IPS-18a (cell line): ENCODE data around the gene IER3.
"Not testable (repeated sequence)": the region's sequence is repeated elsewhere in the genome, so short reads cannot be mapped to it uniquely, and the experiment has no call there.

ENCODE experiments used
- H3K27ac ChIP-seq: one replicate; pipeline ENCODE4 v1.5.1; 2013; ENCODE audit warnings: low read length
- H3K27me3 ChIP-seq: one replicate; pipeline ENCODE4 v1.6.1; 2013; ENCODE audit warnings: mild to moderate bottlenecking, low read length; ENCODE audit not compliant: control insufficient read depth, insufficient read depth
- H3K36me3 ChIP-seq: one replicate; pipeline ENCODE4 v1.6.1; 2013; ENCODE audit warnings: low read depth, low read length; ENCODE audit not compliant: control insufficient read depth
- H3K4me1 ChIP-seq: one replicate; pipeline ENCODE4 v1.6.1; 2013; ENCODE audit warnings: low read depth, low read length; ENCODE audit not compliant: control insufficient read depth
- H3K4me3 ChIP-seq: one replicate; pipeline ENCODE4 v1.5.1; 2013; ENCODE audit warnings: low read length
- H3K9ac ChIP-seq: one replicate; pipeline ENCODE4 v1.6.1; 2013; ENCODE audit warnings: mild to moderate bottlenecking, low read length, moderate library complexity
- H3K9me3 ChIP-seq: one replicate; pipeline ENCODE4 v1.6.1; 2013; ENCODE audit warnings: low read depth, low read length; ENCODE audit not compliant: control insufficient read depth

The IER3 gene

DNA sequence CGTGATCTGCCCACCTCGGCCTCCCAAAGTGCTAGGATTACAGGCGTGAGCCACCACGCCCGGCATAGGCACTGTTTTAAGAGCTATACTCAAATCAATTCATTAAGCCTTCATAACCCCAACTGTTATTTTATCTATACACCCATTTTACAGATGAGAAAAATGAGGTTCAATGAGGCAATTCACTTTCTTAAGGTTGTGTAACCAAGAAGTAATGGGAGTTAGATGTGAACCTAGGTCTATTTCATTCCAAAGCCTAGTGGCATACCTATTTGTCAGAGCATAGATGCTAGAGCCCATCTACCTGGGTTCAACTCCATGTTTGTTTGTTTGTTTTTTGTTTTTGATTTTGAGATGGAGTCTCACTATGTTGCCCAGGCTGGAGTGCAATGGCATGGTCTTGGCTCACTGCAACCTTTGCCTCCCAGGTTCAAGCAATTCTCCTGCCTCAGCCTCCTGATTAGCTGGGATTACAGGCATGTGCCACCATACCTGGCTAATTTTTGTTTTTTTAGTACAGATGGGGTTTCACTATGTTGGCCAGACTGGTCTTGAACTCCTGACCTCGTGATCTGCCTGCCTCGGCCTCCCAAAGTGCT is 12.2 kb upstream of the IER3 start:
- not testable (repeated sequence) for H3K27me3 ChIP-seq, H3K9me3 ChIP-seq, H3K4me3 ChIP-seq, H3K27ac ChIP-seq, H3K4me1 ChIP-seq, H3K36me3 ChIP-seq, H3K9ac ChIP-seq

DNA sequence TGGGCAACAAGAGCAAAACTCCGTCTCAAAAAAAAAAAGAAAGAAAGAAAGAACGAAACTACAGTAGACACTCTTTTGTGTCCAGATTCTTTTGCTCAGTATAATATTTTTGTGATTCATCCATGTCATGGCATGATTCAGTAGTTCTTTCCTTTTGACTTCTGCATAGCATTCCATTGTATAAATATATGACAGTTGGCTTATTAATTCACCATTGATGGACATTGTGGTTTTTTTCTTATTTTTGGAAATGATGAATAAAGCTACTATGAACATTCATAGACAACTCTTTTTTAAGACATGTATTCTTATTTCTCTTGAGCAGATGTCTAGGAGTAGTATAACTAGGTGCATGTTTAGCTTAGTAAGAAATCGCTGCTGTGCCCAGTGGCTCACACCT is 10.3 kb upstream of the IER3 start:
- H3K4me1 ChIP-seq, result peaks cover 5% of the 10 kb centered on the region

DNA sequence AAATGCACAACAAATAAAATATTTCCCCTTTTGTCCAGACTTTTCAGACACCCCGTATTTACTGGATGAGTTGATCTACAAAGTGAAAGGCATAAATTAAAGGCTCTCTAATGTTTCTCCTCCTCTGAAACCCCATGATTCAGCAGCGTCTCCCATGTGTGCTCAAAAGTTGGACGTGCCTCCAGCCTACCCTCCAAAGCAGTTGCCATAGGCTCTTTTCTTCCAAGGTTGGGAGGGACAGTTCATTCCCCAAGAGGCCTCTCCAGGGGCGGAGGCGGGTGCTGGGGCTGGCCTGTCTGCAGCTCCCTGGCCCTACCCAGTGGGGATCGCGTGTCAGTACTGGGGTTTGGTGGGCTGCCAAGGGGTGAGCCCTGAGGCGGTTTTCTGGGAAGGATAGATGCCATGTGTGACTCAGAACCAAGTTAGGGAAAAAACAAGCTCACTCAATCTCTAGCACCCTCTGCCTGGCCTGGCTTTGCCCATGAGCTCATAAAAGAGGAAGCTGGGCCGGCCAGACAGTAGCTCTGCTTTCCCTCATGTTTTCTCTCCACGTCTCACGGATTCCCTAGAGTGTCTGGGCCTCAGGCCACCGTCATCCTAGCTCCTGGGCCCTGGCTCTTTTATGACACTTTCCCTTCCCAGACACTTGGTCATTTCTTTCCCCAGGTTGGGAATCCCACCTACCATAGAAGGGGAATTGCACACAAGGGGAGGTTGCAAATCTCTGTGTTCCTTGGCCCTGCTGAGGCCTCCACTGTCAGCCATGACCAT is 8.0 kb upstream of the IER3 start:
- H3K27ac ChIP-seq, result no peak overlapping the region
- H3K4me1 ChIP-seq, result peaks cover 4% of the 10 kb centered on the region
- no peaks in the 10 kb centered on the region for H3K27me3 ChIP-seq
- no peaks in the 10 kb centered on the region for H3K36me3 ChIP-seq
- H3K9me3 ChIP-seq, result no peaks in the 10 kb centered on the region
- H3K9ac ChIP-seq, result no peak overlapping the region
- no peak overlapping the region for H3K4me3 ChIP-seq

More for the DNA sequence above, 10.3 kb upstream of the IER3 start:
- Histone ChIP-seq H3K27me3 (no peaks in the 10 kb centered on the region), H3K4me3 (no peak overlapping the region), H3K36me3 (no peaks in the 10 kb centered on the region), H3K9ac (no peak overlapping the region), H3K9me3 (no peaks in the 10 kb centered on the region), H3K27ac (no peak overlapping the region)

DNA sequence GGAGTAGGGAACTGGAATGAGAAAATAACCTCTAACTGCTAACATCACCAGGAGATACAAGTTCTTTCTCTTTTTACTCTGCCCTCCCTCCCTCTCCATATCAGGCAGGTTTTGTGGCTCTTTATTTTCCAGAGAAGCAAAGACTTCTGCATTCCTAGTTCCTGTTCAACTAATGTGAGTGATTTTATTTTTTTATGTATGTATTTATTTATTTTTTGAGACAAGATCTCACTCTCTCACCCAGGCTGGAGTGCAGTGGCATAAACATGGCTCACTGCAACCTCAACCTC is 6.0 kb upstream of the IER3 start:
- H3K4me1 ChIP-seq, result peaks cover 4% of the 10 kb centered on the region
- H3K36me3 ChIP-seq, result no peaks in the 10 kb centered on the region
- H3K9me3 ChIP-seq, result no peaks in the 10 kb centered on the region
- H3K27me3 ChIP-seq, result no peaks in the 10 kb centered on the region
- H3K9ac ChIP-seq, result no peak overlapping the region
- no peak overlapping the region for H3K27ac ChIP-seq
- H3K4me3 ChIP-seq, result no peak overlapping the region

DNA sequence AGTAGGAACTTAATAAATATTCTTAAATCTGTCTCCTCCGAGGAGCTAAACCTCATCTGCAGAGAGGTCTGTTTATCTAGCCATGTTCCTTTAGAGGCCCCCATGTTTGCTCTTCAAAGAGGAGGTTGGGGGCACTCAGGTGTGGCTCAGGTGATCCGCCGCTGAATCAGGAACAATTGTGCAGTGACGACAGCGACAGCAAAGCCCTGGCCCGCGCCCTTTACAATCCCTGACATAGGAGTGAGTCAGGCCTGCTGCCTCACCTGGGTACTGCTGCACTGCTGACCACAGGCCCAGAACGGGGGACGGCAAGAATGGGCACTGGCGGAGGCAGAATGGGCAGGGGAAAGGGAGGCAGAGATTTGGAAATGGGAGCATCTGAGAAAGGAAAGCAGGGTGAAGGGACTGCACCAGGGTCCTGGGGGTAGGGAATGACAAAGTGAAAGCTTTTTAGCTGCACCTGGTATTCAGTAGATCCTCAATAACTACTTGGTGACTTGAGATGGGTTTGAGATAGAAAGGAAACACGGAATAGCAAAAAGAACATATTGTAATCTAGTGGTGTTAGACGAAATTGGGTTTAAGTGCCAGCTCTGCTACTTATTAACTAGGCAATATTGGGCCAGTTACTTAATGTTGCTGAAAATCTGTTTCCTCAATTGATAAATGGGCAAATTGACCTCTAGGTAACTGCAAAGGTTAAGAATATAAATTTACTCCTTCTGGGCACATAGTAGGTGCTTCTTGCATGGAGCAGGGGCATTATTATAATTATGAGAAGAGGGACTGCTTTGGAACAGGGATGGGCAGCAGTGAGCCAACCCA is 5.4 kb upstream of the IER3 start:
- Histone ChIP-seq H3K9me3 (no peaks in the 10 kb centered on the region), H3K36me3 (no peaks in the 10 kb centered on the region), H3K4me1 (peaks cover 4% of the 10 kb centered on the region), H3K27ac (no peak overlapping the region), H3K27me3 (no peaks in the 10 kb centered on the region), H3K4me3 (no peak overlapping the region), H3K9ac (no peak overlapping the region)

DNA sequence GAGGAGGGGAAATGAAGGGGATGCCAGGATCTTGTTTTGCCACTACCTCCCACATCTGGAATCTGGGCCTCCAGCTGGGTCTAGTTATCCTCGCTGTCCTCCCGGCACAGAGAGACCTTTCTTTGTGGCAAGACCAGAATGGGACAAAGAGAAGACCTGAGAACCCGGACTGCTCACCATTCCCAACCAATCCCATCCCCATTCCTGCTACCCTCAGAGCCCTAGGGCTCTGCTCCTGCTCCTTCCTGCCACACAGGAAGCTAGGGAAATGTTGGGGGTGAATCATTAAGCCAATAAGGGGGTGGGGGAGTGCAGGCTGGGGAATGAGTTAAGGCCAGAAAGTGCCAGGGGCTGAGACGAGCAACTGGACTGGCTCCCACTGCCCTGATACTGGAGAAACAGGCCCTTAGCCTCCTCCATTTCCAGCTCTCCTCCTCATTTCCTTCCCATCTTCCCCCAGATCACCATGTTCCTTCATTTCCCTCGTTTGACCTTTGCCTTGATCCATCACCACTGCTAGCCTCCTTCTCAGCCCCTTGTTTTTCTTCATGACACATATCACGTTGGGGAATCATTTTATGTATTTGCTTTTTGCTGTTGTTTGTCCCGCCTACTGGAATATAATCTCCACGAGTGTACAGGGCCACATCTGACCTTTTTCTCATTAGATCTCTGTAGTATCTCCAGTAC is 4.6 kb upstream of the IER3 start:
- H3K27me3 ChIP-seq, result no peaks in the 10 kb centered on the region
- no peak overlapping the region for H3K4me3 ChIP-seq
- H3K27ac ChIP-seq, result no peak overlapping the region
- H3K9ac ChIP-seq, result no peak overlapping the region
- peaks cover 4% of the 10 kb centered on the region for H3K4me1 ChIP-seq
- H3K9me3 ChIP-seq, result no peaks in the 10 kb centered on the region
- H3K36me3 ChIP-seq, result no peaks in the 10 kb centered on the region

DNA sequence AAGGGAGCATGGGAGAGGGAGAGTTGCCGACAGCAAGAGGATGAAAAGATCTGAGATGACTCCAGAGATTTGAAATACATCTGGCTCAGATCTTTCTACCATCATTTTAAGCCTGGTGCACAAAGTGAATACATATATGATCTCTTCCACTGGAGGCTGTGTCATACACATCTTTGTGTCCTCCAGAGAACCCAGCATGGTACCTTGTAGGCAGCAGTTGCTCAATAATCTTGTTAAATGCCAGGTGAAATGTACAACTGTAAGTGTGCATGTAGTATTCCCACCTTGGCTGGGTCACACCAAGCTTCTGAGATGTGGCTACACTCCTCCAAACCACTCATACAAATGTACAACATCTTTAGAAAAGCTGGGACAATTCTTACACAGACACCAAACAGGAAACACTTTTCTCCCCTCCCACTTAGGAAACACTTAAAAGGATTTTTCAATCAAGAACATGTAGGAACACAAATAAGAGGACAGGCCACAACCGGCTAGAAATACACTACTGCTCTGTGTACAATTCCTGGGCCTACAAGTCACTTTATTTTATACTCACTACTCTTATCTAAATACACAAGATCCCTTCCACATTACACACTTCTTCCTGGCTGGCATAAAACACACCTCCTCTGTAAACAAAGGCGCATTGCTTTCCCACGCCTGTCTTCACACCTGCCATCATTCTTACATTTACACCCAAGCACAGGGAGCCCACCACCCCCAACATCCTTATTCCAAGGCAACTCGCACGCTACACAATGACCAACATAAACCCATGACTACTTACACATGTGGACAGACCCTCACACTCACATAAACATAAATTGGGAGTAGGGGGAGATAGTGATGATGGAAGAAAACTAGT is 3.8 kb upstream of the IER3 start:
- H3K4me1 ChIP-seq, result peaks cover 4% of the 10 kb centered on the region
- H3K4me3 ChIP-seq, result no peak overlapping the region
- H3K36me3 ChIP-seq, result no peaks in the 10 kb centered on the region
- H3K27me3 ChIP-seq, result no peaks in the 10 kb centered on the region
- no peak overlapping the region for H3K9ac ChIP-seq
- H3K27ac ChIP-seq, result no peak overlapping the region
- H3K9me3 ChIP-seq, result no peaks in the 10 kb centered on the region

DNA sequence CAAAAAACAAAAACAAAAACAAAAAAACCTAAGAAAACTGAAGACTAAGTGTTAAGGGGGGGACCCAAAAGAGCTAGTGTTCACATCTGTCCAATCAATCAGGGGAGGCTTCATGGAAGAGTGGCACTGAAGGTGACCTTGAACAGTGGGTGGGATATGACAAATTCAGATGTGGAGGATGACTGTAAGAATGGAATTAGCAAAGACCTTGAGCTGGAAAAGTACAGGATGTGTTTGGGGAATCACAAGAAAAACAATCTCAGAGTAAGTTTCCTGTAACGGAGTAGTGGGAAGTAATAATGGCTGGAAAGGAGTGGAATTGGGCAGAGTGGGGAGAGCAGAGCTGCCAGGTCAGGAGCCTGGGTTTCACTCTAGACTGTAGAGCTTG is 2.9 kb upstream of the IER3 start:
- no peak overlapping the region for H3K4me3 ChIP-seq
- H3K36me3 ChIP-seq, result no peaks in the 10 kb centered on the region
- no peaks in the 10 kb centered on the region for H3K27me3 ChIP-seq
- H3K4me1 ChIP-seq, result peaks cover 4% of the 10 kb centered on the region
- no peak overlapping the region for H3K9ac ChIP-seq
- H3K27ac ChIP-seq, result no peak overlapping the region
- H3K9me3 ChIP-seq, result no peaks in the 10 kb centered on the region

DNA sequence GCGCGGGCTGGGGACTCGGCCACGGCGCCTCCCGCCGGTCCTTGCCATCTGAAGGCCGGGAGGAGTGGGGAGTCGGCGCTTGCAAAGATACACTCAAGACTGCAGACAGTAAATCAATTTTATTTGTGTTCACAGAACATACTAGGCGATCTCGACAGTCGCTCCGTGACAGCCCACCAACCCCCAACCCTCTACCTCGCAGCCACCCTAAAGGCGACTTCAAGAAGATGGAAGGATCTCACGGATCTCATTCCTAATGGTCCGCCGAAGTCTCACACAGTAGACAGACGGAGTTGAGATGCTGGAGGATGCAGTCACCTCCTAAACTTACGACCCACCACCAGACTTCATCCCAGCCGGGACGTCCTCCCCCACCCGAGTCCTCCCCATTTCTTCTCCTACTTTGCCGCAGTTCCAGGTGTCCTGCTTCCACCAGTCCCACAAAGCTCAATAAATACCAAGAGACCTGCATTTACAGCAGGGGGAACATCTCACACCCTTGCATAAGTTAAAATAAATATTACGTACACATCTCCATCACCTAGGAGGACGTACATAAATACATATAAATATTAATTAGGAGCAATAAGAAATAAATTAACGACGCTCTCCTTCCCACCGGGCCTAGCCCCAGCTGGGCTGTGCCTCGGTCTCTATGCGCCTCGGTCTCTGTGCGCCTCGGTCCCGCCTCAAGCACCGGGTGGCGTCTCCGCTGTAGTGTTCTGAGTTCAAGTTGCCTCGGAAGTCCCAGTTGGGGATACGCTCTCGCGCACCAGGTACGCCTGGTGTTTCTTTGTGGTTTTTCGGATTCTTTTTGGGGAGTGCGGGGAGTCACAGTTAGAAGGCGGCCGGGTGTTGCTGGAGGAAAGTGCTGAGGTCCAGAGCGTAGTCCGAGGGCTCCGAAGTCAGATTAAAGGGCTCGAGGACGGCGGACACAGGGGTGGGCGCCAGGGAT is 971 bp downstream of the IER3 start:
- H3K4me1 ChIP-seq, result peaks cover 8% of the 10 kb centered on the region
- peak overlapping the region; percentile 71 for H3K9ac ChIP-seq
- peak overlapping the region; percentile 91 for H3K4me3 ChIP-seq
- H3K9me3 ChIP-seq, result no peaks in the 10 kb centered on the region
- H3K27me3 ChIP-seq, result no peaks in the 10 kb centered on the region
- peak overlapping the region; percentile 19 for H3K27ac ChIP-seq
- H3K36me3 ChIP-seq, result peaks cover 20% of the 10 kb centered on the region

DNA sequence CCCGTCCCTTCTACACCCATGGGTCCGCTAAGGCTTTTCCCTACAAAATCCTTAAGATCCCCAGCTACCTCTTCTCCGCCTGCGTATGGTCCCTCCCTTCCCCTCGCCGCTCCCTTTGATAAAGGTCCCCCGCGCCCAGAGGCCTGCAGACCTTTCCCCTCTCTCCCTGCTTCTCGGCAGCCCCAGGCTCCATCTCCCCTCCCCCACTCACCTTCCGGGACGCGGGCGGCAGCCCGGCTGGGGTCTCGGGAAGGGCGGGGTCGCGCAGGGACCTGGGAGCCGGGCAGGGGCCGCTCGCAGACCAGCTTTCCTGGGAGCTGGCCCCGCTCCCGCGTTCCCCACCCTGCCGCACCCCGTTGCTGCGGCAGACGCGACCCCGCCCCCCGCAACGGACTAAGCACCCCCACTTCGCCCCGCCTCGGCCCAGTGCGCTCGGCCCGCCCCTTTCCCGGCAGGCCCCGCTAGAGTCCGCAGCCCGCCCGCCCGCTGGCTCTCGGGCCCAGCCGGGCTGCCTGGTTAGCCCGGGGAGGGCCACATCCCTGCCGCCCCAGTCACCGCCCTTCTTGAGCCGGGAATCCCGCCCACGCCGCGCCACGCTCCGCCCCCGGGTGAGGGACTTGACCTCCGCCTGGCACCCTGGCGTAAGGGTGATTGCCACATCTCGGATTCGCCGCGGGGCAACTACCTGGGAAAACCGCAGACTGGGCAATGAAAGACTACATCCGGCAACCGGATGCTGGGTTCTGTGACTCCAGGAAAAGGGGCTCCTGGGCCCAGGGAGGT is 1.8 kb downstream of the IER3 start, which contains the start of gene FLOT1:
Gene FLOT1 (minus strand): TSS at position 372 of the 783 bp plus-strand sequence. CDS start 498 bp downstream, outside the sequence.
- Histone ChIP-seq H3K9me3 (no peaks in the 10 kb centered on the region), H3K27me3 (no peaks in the 10 kb centered on the region), H3K9ac (peak within 1 kb of the TSS; percentile 76), H3K36me3 (peaks cover 29% of the 10 kb centered on the region), H3K4me1 (peaks cover 8% of the 10 kb centered on the region), H3K4me3 (peak within 1 kb of the TSS; percentile 91), H3K27ac (peak within 1 kb of the TSS; percentile 30)
